Measurements from ENCODE around the gene ST7.

The ST7 gene

GRCh38 chr7:117034851-117035464, 81.7 kb downstream of the ST7 start:
- no peak for DNase-seq

GRCh38 chr7:117035465-117035862, 82.2 kb downstream of the ST7 start:
- no peak for DNase-seq

- DNase-seq: no peak
Observed at GRCh38 chr7:117036053-117036669, 82.9 kb downstream of the ST7 start.

- DNase-seq: no peak
Observed at GRCh38 chr7:117036836-117037235, 83.5 kb downstream of the ST7 start.

- DNase-seq: no peak
Observed at GRCh38 chr7:117038408-117038807, 85.1 kb downstream of the ST7 start.

- no peak for DNase-seq
Observed at GRCh38 chr7:117041007-117041406, 87.7 kb downstream of the ST7 start.

GRCh38 chr7:117041822-117042221, 88.5 kb downstream of the ST7 start:
- no peak for DNase-seq

- DNase-seq: no peak
Observed at GRCh38 chr7:117043108-117043825, 90.0 kb downstream of the ST7 start.

GRCh38 chr7:117044664-117045063, 91.4 kb downstream of the ST7 start:
- no peak for DNase-seq

GRCh38 chr7:117045927-117046710, 92.8 kb downstream of the ST7 start:
- no peak for DNase-seq

- DNase-seq: no peak
Observed at GRCh38 chr7:117047496-117047895, 94.2 kb downstream of the ST7 start.

- no peak for DNase-seq
Observed at GRCh38 chr7:117048114-117048866, 95.0 kb downstream of the ST7 start.

- DNase-seq: no peak
Observed at GRCh38 chr7:117048882-117049281, 95.6 kb downstream of the ST7 start.

GRCh38 chr7:117051808-117052207, 98.5 kb downstream of the ST7 start:
- no peak for DNase-seq

- DNase-seq: no peak
Observed at GRCh38 chr7:117053432-117053831, 100.1 kb downstream of the ST7 start.

GRCh38 chr7:117061751-117062150, 108.5 kb downstream of the ST7 start:
- no peak for DNase-seq

- DNase-seq: no peak
Observed at GRCh38 chr7:117062300-117062699, 109.0 kb downstream of the ST7 start.

- no peak for DNase-seq
Observed at GRCh38 chr7:117064688-117065087, 111.4 kb downstream of the ST7 start.

- DNase-seq: no peak
Observed at GRCh38 chr7:117065571-117066150, 112.4 kb downstream of the ST7 start.

- DNase-seq: no peak
Observed at GRCh38 chr7:117066668-117067067, 113.4 kb downstream of the ST7 start.

GRCh38 chr7:117067340-117067739, 114.0 kb downstream of the ST7 start:
- DNase-seq: no peak

- no peak for DNase-seq
Observed at GRCh38 chr7:117068511-117069145, 115.3 kb downstream of the ST7 start.

Measured in CD4-positive, alpha-beta T cell treated with Interleukin-1 beta for 1 hour (primary cell).